ENCODE results near the gene ATG101.
A peak's percentile ranks its signal among the peaks of the same experiment; 100 is the strongest.

The ATG101 gene, protein sequence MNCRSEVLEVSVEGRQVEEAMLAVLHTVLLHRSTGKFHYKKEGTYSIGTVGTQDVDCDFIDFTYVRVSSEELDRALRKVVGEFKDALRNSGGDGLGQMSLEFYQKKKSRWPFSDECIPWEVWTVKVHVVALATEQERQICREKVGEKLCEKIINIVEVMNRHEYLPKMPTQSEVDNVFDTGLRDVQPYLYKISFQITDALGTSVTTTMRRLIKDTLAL

GRCh38 chr12:52069327-52070184 is at the start of gene ATG101:
ATG101 (plus strand) TSS chr12:52069978; CDS start chr12:52073651, 3,673 bp downstream.
- H3K9ac ChIP-seq, result peak within 1 kb of the TSS; percentile 89 to 99 (median 95)
- H3K36me3 ChIP-seq, result peaks cover 10 to 26% (median 16%) of the 10 kb centered on the region in 11 experiments; a peak in 16 of 22 replicates
- peaks cover 40 to 60% (median 57%) of the 10 kb centered on the region in 10 experiments for H3K4me1 ChIP-seq
- H3K4me3 ChIP-seq, result peak within 1 kb of the TSS; percentile 81 to 99 (median 94)
- peak within 1 kb of the TSS; percentile 92 to 99 (median 98) for H3K4me2 ChIP-seq
- no peaks in the 10 kb centered on the region for H3K9me3 ChIP-seq (replicated peaks in 1 of 11)
- peaks cover 26 to 47% (median 45%) of the 10 kb centered on the region in 11 experiments; a peak in 21 of 22 replicates for H4K20me1 ChIP-seq
- TF ChIP-seq Cebpa-rat (IDR thresholded peaks at IDR 0.05), result no peak
- no peaks in the 10 kb centered on the region for H3K27me3 ChIP-seq
- peak within 1 kb of the TSS; percentile 94 to 100 (median 98) for H3K27ac ChIP-seq

DNA sequence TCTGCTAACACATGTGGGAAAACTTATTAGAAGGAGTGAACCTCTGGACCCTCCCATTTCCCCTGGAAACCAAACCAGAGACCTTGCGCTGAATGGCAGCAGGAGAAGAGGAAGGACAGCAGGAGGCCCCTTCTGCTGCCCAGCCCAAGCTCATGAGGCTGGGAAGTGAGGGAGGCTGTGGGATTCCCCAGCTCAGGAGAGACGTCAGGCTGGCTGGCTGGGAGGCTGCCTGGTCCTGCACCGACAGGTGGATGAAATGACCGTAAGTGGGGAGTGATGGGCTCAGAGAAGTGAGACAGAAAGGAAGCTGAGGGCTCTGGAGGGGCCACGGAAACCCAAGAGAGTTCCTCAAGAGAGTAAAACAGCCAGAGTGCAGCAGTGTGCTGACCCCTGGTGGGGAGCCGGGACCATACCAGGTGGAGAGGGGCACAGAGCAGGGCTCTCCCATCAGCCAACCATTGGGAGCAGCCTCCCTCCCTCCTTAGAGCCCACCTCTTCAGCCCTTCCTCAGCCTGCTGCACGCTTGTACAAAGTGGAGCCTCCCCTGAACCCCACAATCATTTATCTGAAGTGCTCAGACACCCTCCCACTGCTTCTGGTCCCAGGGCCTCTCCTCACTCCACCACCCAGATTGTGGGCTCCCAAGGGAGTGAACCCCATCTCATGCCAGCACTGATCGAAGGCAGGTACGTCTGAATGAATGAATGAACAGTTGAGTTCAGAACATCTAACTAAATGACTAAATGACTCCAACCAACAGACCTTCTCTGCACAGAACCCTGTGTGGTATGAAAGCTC is 49.0 kb upstream of the ATG101 start:
- H4K20me1 ChIP-seq, result peaks cover 0 to 17% (median 0%) of the 10 kb centered on the region in 11 experiments; a peak in 9 of 22 replicates
- H3K9me3 ChIP-seq (replicated peaks in 1 of 11), result no peaks in the 10 kb centered on the region
- no peak for TF ChIP-seq Cebpa-rat (IDR thresholded peaks at IDR 0.05)
- H3K9ac ChIP-seq, result peak overlapping the region in 7 of 11 experiments; percentile 21 to 57 (median 47); a peak in 12 of 22 replicates
- peak overlapping the region; percentile 78 to 96 (median 94) for H3K4me2 ChIP-seq
- peak overlapping the region in 1 of 10 experiments; percentile 37; a peak in 4 of 20 replicates for H3K4me3 ChIP-seq
- peak overlapping the region in 3 of 11 experiments; percentile 8 to 33 (median 17); a peak in 2 of 22 replicates for H3K27ac ChIP-seq
- peaks cover 0 to 5% (median 1%) of the 10 kb centered on the region in 11 experiments; a peak in 8 of 22 replicates for H3K36me3 ChIP-seq
- peaks cover 48 to 89% (median 83%) of the 10 kb centered on the region in 10 experiments for H3K4me1 ChIP-seq
- no peaks in the 10 kb centered on the region for H3K27me3 ChIP-seq

GRCh38 chr12:52022841-52023181 is 47.0 kb upstream of the ATG101 start:
- no peaks in the 10 kb centered on the region for H4K20me1 ChIP-seq
- H3K27me3 ChIP-seq, result no peaks in the 10 kb centered on the region
- no peaks in the 10 kb centered on the region for H3K9me3 ChIP-seq (replicated peaks in 1 of 11)
- peak overlapping the region; percentile 84 to 96 (median 94) for H3K4me2 ChIP-seq
- peak overlapping the region in 10 of 11 experiments; percentile 18 to 82 (median 72); a peak in 19 of 22 replicates for H3K27ac ChIP-seq
- peak overlapping the region; percentile 56 to 79 (median 71); a peak in 21 of 22 replicates for H3K9ac ChIP-seq
- no peaks in the 10 kb centered on the region for H3K36me3 ChIP-seq
- peaks cover 52 to 92% (median 90%) of the 10 kb centered on the region in 10 experiments for H3K4me1 ChIP-seq
- TF ChIP-seq Cebpa-rat (IDR thresholded peaks at IDR 0.05), result no peak
- H3K4me3 ChIP-seq, result peak overlapping the region; percentile 53 to 72 (median 60)

GRCh38 chr12:52023182-52023975 is 46.4 kb upstream of the ATG101 start:
- H3K9me3 ChIP-seq (replicated peaks in 1 of 11), result no peaks in the 10 kb centered on the region
- peak overlapping the region in 10 of 11 experiments; percentile 18 to 82 (median 72); a peak in 19 of 22 replicates for H3K27ac ChIP-seq
- no peak for TF ChIP-seq Cebpa-rat (IDR thresholded peaks at IDR 0.05)
- peak overlapping the region; percentile 84 to 96 (median 94) for H3K4me2 ChIP-seq
- no peaks in the 10 kb centered on the region for H4K20me1 ChIP-seq
- H3K4me3 ChIP-seq, result peak overlapping the region; percentile 53 to 72 (median 60)
- H3K36me3 ChIP-seq, result no peaks in the 10 kb centered on the region
- H3K9ac ChIP-seq, result peak overlapping the region; percentile 56 to 79 (median 71); a peak in 21 of 22 replicates
- H3K4me1 ChIP-seq, result peaks cover 52 to 91% (median 89%) of the 10 kb centered on the region in 10 experiments
- H3K27me3 ChIP-seq, result no peaks in the 10 kb centered on the region

DNA sequence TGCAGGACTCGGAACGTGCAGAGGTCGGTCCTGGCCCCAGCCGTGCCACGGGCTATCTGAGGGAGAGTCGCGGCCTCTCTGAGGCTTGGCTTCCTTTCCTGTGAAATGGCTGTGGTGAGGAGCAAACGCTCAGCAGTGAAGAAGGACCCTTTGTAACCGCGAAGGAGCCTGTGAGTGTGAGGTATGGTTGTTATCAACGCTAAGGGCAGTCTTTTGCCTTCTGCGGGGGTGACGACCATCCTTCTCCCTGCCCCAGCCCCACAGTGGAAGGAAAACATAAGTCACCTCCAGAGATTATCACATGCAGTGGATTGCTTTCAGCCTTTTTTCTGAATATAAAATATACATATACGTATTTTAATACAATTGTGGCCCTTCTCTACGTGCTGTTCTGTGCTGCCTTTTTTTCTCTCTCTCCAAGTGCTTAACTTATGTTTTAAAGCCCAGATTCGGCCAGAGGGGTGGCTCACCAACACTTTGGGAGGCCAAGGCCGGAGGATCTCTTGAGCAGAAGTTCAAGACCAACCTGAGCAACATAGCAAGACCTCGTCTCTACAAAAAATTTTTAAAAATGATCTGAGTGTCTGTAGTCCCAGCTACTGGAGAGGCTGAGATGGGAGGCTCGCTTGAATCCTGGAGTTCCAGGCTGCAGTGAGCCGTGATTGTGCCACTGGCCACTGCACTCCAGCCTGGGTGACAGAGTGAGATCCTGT is 45.6 kb upstream of the ATG101 start:
- Histone ChIP-seq H3K9me3 (replicated peaks in 1 of 11) (no peaks in the 10 kb centered on the region), H3K4me3 (peak overlapping the region; percentile 53 to 72 (median 60)), H3K27me3 (no peaks in the 10 kb centered on the region), H3K4me1 (peaks cover 52 to 89% (median 85%) of the 10 kb centered on the region in 10 experiments), H3K4me2 (peak overlapping the region; percentile 84 to 96 (median 94)), H3K9ac (peak overlapping the region; percentile 56 to 79 (median 71); a peak in 21 of 22 replicates), H4K20me1 (no peaks in the 10 kb centered on the region), H3K36me3 (no peaks in the 10 kb centered on the region), H3K27ac (peak overlapping the region in 10 of 11 experiments; percentile 16 to 82 (median 72); a peak in 17 of 22 replicates)
- no peak for TF ChIP-seq Cebpa-rat (IDR thresholded peaks at IDR 0.05)

DNA sequence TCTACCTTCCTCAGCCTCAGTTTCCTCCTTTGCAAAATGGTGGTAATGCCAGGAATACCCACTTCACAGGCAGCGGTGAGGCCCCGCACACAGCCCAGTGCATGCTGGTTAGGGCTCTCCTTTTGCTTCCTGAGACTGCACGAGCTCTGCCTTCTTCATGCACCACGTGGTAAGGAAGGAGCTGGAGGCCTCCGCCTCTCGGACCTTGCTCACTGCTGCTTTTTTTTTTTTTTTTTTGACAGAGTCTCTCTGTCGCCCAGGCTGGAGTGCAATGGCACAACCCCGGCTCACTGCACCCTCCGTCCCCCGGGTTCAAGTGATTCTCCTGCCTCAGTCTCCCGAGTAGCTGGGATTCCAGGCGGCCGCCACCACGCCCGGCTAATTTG is 44.9 kb upstream of the ATG101 start:
- H4K20me1 ChIP-seq, result no peaks in the 10 kb centered on the region
- peak overlapping the region in 8 of 11 experiments; percentile 15 to 74 (median 38); a peak in 9 of 22 replicates for H3K27ac ChIP-seq
- no peaks in the 10 kb centered on the region for H3K9me3 ChIP-seq (replicated peaks in 1 of 11)
- no peak for TF ChIP-seq Cebpa-rat (IDR thresholded peaks at IDR 0.05)
- no peak overlapping the region; a peak in 1 of 20 replicates for H3K4me3 ChIP-seq
- peak overlapping the region; percentile 84 to 96 (median 94) for H3K4me2 ChIP-seq
- no peaks in the 10 kb centered on the region for H3K27me3 ChIP-seq
- H3K9ac ChIP-seq, result peak overlapping the region in 9 of 11 experiments; percentile 46 to 79 (median 73); a peak in 13 of 22 replicates
- no peaks in the 10 kb centered on the region for H3K36me3 ChIP-seq
- H3K4me1 ChIP-seq, result peaks cover 52 to 89% (median 85%) of the 10 kb centered on the region in 10 experiments

GRCh38 chr12:52026263-52026662 is 43.5 kb upstream of the ATG101 start:
- no peaks in the 10 kb centered on the region for H3K9me3 ChIP-seq (replicated peaks in 1 of 11)
- no peak overlapping the region for H3K4me3 ChIP-seq
- no peak for TF ChIP-seq Cebpa-rat (IDR thresholded peaks at IDR 0.05)
- H3K4me1 ChIP-seq, result peaks cover 38 to 87% (median 81%) of the 10 kb centered on the region in 10 experiments
- H3K9ac ChIP-seq, result peak overlapping the region in 4 of 11 experiments; percentile 0 to 73 (median 36); a peak in 5 of 22 replicates
- H3K36me3 ChIP-seq, result no peaks in the 10 kb centered on the region
- H3K27ac ChIP-seq, result no peak overlapping the region
- peak overlapping the region; percentile 84 to 96 (median 94) for H3K4me2 ChIP-seq
- no peaks in the 10 kb centered on the region for H3K27me3 ChIP-seq
- H4K20me1 ChIP-seq, result no peaks in the 10 kb centered on the region

Measured in BLaER1 treated with 17β-estradiol and CSF1 and Interleukin-3, amounts not matched to agents 10 nM and 100 nM (cell line).